ENCODE results near the gene ANKRD35.
"Not testable (repeated sequence)": the region's sequence is repeated elsewhere in the genome, so short reads cannot be mapped to it uniquely, and the experiment has no call there.

ANKRD35 gene

GRCh38 chr1:145859491-145860023 lies 26.1 kb downstream of the ANKRD35 start:
- in situ Hi-C loops (cut with MboI; ENCODE audit: low sequenced_read_pairs) = loop anchor here (10.0 kb wide), 1 partner anchor 105 kb away; the partner anchor contains the start of genes ANKRD34A and POLR3GL

DNA sequence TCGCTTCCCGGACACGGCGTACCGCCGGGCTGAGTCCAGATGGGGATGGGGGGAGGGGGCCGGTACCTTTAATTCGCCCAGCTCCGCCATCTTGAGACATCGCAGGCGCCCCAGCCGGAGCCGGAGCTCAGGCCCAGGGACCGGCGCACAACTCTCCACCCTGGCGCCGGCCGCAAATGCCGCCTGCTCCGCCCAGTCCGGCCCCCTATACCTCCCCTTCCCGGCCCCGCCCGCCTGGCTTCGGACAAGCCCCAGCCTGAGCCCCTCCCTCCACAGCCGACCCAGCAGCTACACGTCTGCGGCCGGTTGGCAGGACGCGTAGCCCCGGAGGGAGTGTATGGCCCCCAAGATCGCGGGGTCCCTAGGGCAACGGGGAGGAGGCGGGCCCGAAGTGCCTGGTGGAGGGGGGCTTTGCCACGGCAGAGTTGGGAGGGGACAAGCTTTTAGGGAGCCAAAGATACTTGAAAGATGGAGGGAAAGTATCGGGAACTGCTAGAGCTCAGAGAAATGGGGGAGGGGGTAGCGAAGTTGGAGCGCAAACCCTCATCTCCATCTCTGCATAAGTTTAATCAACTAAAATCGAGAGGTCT lies 26.7 kb downstream of the ANKRD35 start, which contains the start of gene PIAS3:
Gene PIAS3, minus strand, starts transcription at position 181 of the 590 bp plus-strand sequence. Its CDS starts 91 bp downstream, at position 90.
- in situ Hi-C loops (cut with MboI; ENCODE audit: low sequenced_read_pairs) = loop anchor here (10.0 kb wide), 1 partner anchor 106 kb away; the partner anchor contains the start of genes ANKRD34A and POLR3GL

- in situ Hi-C loops (cut with MboI; ENCODE audit: low sequenced_read_pairs) = loop anchor here (10.0 kb wide), 1 partner anchor 106 kb away; the partner anchor contains the start of genes ANKRD34A and POLR3GL
These were observed 27.3 kb downstream of the ANKRD35 start for GRCh38 chr1:145858238-145858900.

DNA sequence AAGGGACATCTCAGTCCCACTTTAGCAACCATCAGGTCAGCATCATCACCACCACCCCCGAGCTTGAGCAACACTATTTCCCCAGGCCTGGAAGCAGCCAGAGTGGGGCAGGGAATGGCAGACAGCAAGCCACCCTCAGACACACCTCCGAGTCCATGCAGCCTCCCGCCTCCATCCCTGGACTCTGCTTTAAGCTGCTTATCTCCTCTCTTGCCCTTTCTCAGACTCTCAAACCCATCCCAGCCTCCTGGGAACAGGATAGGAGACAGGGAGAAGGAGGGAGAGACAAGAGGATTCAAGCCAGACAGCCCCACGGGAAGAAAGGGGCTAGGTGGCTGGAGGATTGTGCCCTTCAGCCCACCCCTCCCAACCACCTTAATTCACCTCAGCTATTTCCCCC lies 28.5 kb downstream of the ANKRD35 start:
- in situ Hi-C loops (cut with MboI; ENCODE audit: low sequenced_read_pairs) = loop anchor here (10.0 kb wide), 1 partner anchor 108 kb away; the partner anchor contains the start of genes ANKRD34A and POLR3GL

DNA sequence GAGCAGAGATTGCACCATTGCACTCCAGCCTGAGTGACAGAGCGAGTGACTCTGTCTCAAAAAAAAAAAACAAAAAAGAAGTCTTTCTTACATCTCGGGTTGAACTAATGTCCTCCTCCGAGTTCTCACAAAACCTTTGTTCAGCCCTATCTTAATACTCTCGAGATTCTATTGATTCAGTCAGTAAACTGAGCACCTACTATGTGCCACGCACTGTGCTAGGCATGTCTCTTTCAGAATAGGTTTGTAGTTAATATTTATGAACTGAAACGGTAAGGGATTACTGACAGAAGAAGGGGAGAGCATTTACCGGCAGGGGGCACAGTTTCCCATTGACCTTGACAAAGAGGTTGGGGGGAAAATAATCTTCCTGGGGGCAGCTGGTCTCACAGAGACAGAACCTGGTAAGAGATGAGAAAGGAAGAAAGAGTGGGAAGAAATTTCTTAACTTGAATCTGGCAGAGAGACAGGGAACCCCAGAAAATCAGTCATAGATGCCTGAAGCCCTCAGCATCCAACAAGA lies 30.2 kb downstream of the ANKRD35 start:
- in situ Hi-C loops (cut with MboI; ENCODE audit: low sequenced_read_pairs) = loop anchor here (10.0 kb wide), 1 partner anchor 109 kb away; the partner anchor contains the start of genes ANKRD34A and POLR3GL

DNA sequence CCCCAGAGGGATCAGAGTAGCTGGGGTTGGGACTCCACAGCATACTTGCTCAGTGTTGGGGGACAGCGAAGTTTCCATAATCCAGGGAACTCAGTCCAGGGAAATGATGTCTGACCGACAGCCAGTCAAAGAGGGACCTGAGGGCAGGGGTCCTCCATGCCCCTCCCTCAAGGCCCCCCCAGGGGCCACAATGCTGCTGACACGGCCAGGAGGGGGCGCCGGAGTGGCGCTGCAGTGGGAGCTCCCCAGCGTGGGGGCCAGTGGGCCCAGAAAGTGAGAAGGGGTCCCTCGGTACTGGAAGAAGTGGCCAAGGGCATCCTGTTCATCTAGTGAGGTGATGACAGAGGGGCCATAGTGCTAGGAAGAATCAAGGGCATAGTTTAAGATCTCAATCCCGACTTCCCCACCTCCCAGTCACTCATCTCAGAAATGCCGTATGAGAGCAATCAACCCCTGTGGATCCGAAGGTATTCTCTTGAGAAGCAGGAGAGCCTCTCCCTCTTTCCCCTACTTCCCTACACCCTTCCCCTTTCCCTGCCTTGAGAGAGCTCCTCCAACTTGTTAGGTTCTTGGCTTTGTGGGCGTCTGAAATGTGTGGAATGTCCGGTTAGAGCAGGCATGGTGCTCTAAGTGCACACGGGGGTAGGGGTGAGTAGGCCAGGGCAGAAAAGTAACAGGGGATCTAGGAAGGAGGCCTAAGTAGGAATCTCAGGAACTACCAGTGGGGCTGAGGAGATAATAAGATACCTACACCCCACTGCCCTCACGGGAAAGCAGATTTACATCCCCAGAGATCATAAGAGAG lies 36.1 kb downstream of the ANKRD35 start:
- in situ Hi-C loops (cut with MboI; ENCODE audit: low sequenced_read_pairs) = loop anchor here (10.0 kb wide), 1 partner anchor 115 kb away; the partner anchor contains the start of genes ANKRD34A and POLR3GL

DNA sequence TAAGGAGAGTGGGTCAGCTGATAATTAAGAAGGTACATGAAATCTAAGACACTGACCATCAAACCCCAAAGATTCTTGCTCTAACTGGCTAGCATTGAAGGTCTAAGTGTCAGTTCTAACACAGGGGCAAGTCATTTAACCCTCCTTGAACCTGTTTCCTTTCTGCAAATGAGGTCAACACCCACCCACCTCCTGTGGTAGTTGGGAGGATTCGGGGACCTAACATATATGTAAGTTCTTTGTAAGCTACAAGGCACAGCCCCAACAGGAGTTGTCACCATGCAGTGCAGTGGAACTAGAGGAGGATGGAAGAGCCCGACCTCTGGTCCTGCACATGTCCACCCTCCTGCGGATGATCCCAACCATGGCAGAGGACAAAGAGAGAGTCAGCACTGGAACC lies 37.8 kb downstream of the ANKRD35 start:
- in situ Hi-C loops (cut with MboI; ENCODE audit: low sequenced_read_pairs) = no loop called here

DNA sequence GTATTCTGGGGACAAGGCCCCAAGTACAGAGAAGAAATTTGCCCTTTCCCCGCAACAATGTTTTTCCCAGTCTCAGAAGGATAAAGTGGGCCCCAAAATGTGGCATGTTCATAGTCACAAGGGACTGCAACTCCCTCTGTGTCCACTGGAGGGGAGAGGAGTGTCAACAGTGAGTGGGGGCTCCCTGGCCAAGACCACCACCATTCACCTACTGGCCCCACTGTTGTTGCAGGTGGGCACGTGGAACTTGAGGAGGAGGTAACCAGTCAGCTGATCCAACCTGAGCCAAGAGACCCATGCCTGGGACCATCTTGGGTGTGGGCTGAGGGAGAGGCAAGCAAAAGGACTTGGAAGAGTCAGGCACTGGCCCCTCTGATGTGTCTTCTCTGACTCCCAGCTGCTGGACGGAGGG lies 39.5 kb downstream of the ANKRD35 start:
- in situ Hi-C loops (cut with MboI; ENCODE audit: low sequenced_read_pairs) = no loop called here

GRCh38 chr1:145845514-145846161 lies 40.0 kb downstream of the ANKRD35 start, which contains the start of gene NUDT17:
TSS of gene NUDT17 (plus strand) at chr1:145845630. CDS start at chr1:145845641, 11 bp downstream.
- in situ Hi-C loops (cut with MboI; ENCODE audit: low sequenced_read_pairs) = no loop called here

DNA sequence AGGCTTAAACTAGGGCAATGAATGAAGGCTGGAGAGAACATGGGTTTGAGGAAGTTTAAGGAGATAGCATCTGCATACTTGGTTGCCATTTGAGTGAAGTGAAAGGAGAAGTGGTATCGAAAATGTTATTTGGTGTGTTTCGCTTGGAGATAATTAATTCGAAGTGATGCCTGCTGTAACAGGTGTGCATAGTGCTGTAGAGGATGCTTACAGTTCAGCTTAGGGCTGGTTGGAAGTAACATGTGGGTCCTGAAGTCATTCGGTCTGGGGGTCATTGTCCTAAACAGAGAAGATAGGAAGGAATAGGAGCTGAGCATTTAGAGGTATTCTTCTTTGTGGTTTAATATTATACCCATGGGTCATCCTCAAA lies 40.5 kb downstream of the ANKRD35 start:
- in situ Hi-C loops (cut with MboI; ENCODE audit: low sequenced_read_pairs) = no loop called here

DNA sequence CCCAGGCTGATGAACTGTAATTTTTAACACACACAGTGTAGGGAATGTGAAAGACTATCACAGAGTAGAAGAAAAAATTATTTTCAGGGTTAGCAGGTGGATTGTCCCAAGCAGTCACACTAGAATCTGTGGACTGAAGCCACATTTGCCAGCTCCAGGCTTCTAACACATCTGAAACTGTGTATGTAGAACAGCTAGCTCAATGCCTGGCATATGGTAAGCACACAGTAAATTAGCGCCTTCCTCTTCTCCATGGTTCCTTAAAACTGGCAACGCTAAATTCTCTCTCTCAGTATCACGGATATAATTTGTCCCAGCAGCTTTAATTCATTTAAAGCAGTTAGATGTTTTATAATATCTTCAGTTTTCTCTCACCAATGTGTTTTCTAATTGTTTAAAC lies 42.6 kb downstream of the ANKRD35 start:
- in situ Hi-C loops (cut with MboI; ENCODE audit: low sequenced_read_pairs) = no loop called here

DNA sequence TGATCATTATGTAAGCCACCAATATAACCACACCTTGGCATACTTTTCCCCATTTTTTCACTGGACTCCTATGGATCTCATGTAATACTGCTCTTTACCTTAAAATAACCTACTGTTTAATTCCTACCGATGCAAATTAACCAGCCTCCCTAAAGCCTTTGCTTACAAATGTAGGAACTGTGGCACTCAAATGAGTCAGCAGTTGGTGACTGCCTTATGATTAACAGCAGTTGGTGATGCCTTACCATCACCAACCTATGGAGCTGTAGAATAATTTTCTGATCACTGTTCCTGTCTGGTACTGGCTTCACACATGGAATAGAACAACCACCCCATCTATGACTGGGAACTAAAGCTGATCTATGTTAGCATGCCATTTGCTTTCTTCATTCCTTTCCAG lies 48.0 kb downstream of the ANKRD35 start:
- in situ Hi-C loops (cut with MboI; ENCODE audit: low sequenced_read_pairs) = no loop called here

DNA sequence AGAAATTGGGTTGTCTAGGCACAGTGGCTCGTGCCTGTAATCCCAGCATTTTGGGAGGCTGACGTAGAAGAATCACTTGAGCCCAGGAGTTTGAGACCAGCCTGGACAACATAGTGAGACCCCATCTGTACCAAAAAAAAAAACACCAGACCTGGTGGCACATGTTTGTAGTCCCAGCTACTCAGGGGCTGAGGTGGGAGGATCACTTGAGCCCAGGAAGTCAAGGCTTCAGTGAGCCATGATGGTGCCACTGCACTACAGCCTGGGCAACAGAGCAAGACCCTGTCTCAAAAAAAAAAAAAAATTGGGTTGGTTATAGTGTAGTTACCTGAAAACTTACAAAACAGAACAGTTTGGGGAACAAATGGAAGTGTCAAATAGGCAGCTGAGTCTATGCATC lies 54.9 kb downstream of the ANKRD35 start:
- in situ Hi-C loops (cut with MboI; ENCODE audit: low sequenced_read_pairs) = not testable (repeated sequence)

GRCh38 chr1:145828367-145829026 lies 57.2 kb downstream of the ANKRD35 start:
- in situ Hi-C loops (cut with MboI; ENCODE audit: low sequenced_read_pairs) = no loop called here

- in situ Hi-C loops (cut with MboI; ENCODE audit: low sequenced_read_pairs) = no loop called here
These were observed 57.7 kb downstream of the ANKRD35 start for GRCh38 chr1:145827966-145828365.

DNA sequence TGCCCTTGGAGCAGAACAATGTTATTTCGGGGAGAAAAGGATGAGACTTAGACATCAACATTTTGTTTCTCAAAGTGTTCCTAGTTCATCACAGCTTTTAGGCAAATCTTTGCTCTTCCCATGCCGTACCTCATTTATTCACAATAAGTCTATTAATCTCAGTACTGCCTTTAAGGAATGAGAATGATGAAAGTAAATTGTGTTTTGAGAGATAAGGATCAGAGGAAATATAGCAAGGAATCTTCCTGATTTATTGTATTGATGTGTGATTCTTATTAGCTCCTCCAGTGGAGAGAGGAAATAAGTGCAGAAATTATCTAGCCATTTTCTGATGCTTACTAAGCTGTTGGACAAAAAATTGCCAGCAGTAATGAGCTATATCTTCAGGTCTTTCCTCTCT lies 59.6 kb downstream of the ANKRD35 start:
- in situ Hi-C loops (cut with MboI; ENCODE audit: low sequenced_read_pairs) = no loop called here

GRCh38 chr1:145824499-145824842 lies 61.2 kb downstream of the ANKRD35 start:
- in situ Hi-C loops (cut with MboI; ENCODE audit: low sequenced_read_pairs) = no loop called here

GRCh38 chr1:145823565-145824498 lies 61.8 kb downstream of the ANKRD35 start, which contains the start of the genes POLR3C and RNF115:
TSS of gene POLR3C (plus strand) at chr1:145824200. CDS start at chr1:145825777, 1,577 bp downstream.
TSS of gene RNF115 (minus strand) at chr1:145824095. CDS start at chr1:145823873, 222 bp downstream.
- in situ Hi-C loops (cut with MboI; ENCODE audit: low sequenced_read_pairs) = no loop called here

All from HL-60/S4 (cell line).